ENCODE results near the gene TVP23A.
"Not testable (repeated sequence)": the region's sequence is repeated elsewhere in the genome, so short reads cannot be mapped to it uniquely, and the experiment has no call there.

Gene TVP23A

DNA sequence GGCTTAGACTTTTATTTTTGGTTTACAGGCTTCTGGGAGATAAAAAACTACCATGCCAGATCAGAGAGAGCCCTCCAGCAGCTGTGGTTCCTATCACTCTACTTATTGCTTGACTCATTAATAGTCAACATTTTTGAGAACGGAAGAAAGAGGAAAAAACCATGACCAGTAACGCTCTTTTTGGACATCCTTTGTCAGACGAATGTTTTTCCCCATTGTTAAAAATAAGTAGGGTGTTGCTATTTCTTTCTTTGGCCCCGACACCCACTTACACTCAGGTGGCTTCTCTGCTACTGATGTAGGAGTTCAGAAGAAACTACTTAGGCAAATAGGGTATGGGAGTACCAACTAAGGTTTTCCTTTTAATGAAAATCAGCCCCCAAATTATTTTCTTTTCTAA is 27.5 kb downstream of the TVP23A start:
- DNase-seq, result no peak

DNA sequence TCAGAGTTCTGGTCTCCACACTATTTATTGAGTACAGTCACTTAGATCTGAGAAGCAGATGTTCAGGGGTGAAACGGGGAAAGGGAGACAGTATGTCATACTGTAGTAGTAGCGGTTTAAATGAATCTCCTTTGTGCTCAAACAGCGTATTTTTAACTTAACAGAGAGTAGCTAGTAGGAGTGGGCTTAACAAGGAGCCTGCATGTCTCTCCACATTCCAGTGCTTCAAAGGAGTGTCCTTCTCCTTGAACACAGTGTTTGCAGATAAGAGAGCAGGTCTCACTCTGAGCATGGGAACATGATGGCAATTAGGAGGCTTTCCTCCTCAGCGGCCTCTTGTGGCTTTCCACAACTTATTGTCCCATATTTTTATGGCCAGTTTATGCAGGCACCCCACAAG is 30.0 kb downstream of the TVP23A start:
- DNase-seq, result not testable (repeated sequence)

DNA sequence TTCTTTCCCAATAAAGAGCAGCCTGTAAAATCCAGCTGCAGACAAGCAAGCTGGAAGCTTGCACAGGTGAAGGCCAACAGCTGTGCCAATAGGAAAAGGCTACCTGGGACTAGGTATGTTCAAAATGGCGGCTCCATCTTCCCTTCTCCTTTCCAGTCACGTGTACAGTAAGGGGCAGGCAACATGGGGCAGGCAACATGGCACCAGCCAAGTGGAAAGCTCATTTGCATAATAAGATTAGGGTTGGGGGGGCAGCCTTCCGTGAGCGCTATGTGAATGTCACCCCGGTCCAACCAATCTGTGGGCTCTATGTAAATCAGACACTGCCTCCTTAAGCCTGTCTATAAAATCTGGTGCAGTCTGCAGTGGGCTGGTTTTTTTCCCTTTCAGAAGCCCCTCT is 31.3 kb downstream of the TVP23A start:
- DNase-seq, result no peak

DNA sequence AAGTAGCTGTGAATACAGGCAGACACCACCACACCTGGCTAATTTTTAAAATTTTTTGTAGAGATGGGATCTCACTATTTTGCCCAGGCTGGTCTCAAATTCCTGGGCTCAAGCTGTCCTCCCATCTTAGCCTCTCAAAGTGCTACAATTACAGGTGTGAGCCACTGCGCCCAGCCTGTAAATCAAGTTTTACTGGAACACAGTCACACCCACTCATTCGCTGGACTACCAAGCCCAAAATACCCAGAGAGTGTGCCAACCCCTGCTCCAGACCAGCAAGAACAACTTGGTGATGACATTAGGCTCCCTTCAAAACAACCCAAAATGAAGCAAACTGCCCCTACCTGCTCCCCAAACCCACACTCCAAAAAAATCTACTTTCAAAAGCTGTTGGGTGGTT is 36.0 kb downstream of the TVP23A start:
- DNase-seq, result no peak

DNA sequence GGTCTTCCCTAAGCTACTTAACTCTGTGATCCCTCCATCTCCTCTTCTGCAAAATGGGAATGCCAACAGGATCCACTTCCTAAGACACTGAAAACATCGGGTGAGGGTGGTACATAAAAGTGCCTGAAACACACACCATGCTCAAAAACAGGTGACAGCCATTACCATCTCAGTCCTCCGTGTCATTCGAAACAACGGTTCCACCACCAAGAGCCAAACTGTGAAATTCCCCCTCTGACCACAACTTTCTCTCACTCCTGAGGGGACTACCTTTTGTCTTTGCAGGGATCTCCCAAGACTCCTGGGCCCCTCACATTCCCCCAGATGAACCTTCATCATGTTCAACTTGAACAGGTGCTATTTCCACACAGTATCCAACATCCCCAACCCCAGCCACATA is 38.0 kb downstream of the TVP23A start:
- DNase-seq, result no peak

- DNase-seq, result not testable (repeated sequence)
Observed at GRCh38 chr16:10779908-10780307, 38.7 kb downstream of the TVP23A start.

- no peak for DNase-seq
Observed at GRCh38 chr16:10777356-10777755, 41.2 kb downstream of the TVP23A start.

GRCh38 chr16:10776923-10777322 is 41.7 kb downstream of the TVP23A start:
- DNase-seq, result not testable (repeated sequence)

DNA sequence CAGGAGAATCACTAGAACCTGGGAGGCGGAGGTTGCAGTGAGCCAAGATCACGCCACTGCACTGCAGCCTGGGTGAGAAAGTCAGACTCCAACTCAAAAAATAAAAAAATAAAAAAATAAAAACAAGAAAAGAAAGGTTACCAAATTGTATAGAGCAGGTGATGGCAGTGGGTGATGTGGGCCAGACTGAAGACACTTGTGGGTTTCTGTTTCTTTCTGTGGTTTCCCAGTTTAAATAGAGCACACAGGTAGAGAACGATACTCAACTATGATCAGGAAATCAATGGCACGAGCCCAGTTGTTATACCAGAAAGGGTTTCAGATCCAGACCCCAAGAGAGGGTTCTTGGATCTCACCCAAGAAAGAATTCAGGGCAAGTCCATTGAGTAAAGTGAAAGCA is 42.3 kb downstream of the TVP23A start:
- DNase-seq, result no peak

DNA sequence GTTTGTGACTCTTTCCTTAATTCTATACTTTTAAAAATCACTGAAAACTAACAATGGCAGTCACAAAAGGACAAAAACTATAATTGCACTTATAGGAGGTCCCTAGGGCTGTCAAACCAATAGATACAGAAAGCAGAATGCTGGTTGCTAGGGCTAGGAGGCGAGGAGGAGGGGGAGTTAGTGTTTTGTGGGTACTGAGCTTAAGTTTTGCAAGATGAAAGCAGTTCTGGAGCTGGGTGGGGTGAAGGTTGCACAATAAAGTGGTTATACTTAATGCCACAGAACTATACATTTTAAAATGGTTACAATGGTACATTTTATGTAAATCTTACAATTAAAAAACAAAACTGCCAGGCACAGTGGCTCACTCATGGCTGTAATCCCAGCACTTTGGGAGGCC is 47.7 kb downstream of the TVP23A start:
- no peak for DNase-seq

- DNase-seq, result no peak
Observed at GRCh38 chr16:10769381-10769780, 49.2 kb downstream of the TVP23A start.

GRCh38 chr16:10767127-10767526 is 51.5 kb downstream of the TVP23A start:
- no peak for DNase-seq

- no peak for DNase-seq
Observed at GRCh38 chr16:10765772-10766171, 52.8 kb downstream of the TVP23A start.

DNA sequence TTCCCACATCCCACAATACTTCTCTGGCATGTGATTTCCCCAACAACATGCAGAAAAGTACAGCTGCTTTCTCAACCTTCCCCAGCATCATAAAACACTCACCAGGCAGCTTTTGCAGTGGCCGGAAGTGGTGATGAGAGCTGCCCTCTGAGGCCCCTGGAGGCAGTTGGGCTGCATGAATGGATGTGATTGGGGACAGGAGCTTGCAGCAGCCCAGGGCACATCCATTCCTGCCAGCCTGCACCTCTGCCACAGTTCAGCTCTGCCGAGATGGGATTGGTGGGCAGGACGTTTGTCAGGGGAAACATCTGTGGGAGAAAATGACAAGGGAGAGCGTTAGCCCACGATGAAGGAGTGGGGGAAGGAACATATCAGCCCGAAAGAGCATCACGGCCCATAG is 55.1 kb downstream of the TVP23A start:
- no peak for DNase-seq

GRCh38 chr16:10762336-10763016 is 56.1 kb downstream of the TVP23A start:
- no peak for DNase-seq

- no peak for DNase-seq
Observed at GRCh38 chr16:10761373-10761772, 57.2 kb downstream of the TVP23A start.

DNA sequence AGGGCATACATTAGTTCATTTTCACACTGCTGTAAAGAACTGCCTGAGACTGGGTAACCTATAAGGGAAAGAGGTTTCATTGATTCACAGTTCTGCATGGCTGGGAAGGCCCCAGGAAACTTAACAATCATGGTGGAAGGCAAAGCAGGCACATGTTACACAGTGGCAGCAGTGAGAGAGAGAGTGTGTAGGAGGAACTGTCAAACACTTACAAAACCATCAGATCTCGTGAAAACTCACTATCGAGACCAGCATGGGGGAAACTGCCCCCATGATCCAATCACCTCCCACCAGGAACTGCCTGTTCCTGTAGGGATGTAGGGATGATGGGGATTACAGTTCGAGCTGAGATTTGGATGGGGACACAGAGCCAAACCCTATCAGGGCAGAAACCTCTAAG is 57.7 kb downstream of the TVP23A start:
- no peak for DNase-seq

DNA sequence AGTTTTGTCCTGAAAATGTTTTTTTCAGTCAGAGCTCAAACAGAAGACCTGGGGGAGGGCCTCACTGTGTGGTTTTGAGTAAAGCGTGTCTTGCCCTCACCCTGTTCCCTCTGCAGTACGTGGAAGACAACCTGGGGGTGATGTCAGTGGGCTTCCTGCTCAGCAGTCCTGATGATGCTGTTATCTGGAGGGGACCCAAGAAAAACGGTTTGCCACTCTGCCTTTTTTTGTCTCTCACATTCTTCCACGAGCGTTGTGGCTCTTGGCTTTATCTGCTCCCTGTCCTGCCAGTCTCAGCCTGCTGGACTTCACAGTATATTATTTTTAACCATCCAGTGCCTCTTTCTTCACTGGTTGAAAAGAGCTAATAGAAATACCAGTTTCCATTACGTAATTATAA is 62.0 kb downstream of the TVP23A start:
- DNase-seq, result no peak

DNA sequence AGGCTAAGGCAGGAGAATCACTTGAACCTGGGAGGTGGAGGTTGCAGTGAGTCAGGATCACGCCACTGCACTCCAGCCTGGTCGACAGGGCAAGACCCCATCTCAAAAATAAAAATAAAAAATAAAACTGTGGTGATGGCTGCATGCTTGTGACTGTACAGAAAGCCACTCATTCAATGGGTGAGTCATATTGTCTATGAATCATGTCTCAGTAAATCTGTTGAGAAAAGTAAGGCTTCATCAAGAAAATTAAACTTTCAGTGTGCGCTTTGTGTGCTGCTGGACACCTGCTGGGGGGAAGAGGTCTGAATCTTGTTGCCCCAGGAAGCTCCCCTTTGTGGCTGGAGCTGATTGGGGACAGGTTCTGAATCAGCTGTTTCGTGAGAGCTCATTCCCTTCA is 63.7 kb downstream of the TVP23A start:
- DNase-seq, result no peak

- DNase-seq, result no peak
Observed at GRCh38 chr16:10753670-10754069, 64.9 kb downstream of the TVP23A start.

GRCh38 chr16:10752843-10753523 is 65.6 kb downstream of the TVP23A start:
- no peak for DNase-seq

GRCh38 chr16:10751291-10751697 is 67.3 kb downstream of the TVP23A start:
- no peak for DNase-seq

DNA sequence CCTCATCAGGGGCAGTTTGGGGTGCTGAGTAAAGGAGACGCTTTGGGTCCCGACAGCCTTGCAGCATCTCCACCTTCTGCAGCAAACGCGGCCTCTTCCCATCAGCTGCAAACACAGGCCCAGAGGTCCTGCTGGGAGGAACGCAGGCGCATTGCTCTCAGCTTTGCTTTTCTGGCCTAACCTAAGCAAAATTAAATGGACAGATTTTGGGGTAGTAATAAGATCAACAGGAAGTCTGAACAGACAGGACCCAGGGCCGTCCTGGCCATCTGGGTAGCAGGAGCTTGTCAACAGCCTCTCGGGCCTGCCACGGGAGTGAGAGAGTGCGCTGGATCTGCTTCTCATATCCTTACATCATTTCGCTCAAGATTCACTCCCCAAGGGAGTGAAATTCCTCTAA is 67.8 kb downstream of the TVP23A start:
- no peak for DNase-seq

DNA sequence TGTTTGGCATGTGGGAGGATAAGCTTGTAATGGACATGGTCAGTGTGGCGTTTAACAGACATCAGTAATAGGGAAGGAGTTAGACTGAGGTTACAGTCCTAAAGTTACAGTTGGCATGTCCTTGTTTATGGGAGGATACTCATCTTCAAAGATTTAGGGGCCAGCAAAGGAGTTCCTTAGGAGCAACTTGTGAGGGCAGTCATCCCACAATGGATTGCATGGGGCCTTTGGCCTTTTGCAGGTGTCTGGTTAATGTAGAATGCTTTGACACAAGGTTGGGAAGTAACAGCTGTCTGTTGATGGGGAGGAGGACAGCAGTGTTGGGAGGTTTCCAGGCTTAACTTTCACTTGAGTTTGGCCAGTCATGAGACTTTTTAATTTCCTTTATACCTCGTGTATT is 72.8 kb downstream of the TVP23A start:
- no peak for DNase-seq

Measured in NCI-H1105 treated with DMSO at 0.1 percent for 48 hours (cell line).